Activated naive CD8-positive, alpha-beta T cell (primary cell): Measurements from ENCODE around the gene RTP3.
"Not testable (repeated sequence)": the region's sequence is repeated elsewhere in the genome, so short reads cannot be mapped to it uniquely, and the experiment has no call there.

ENCODE experiments used
- H3K27ac Mint-ChIP-seq: one replicate; pipeline ENCODE4 v1.8.0; 2021; ENCODE audit warnings: mixed read lengths
- H3K27me3 Mint-ChIP-seq: one replicate; pipeline ENCODE4 v1.8.0; 2021; ENCODE audit warnings: mixed read lengths
- H3K36me3 Mint-ChIP-seq: one replicate; pipeline ENCODE4 v1.8.0; 2021; ENCODE audit warnings: mixed read lengths
- H3K4me1 Mint-ChIP-seq: one replicate; pipeline ENCODE4 v1.8.0; 2021; ENCODE audit warnings: low read depth, mixed read lengths
- H3K4me3 Mint-ChIP-seq: one replicate; pipeline ENCODE4 v1.8.0; 2021; ENCODE audit warnings: mild to moderate bottlenecking, mixed read lengths
- H3K9me3 Mint-ChIP-seq: one replicate; pipeline ENCODE4 v1.8.0; 2021; ENCODE audit warnings: low read depth, mixed read lengths

Gene RTP3

DNA sequence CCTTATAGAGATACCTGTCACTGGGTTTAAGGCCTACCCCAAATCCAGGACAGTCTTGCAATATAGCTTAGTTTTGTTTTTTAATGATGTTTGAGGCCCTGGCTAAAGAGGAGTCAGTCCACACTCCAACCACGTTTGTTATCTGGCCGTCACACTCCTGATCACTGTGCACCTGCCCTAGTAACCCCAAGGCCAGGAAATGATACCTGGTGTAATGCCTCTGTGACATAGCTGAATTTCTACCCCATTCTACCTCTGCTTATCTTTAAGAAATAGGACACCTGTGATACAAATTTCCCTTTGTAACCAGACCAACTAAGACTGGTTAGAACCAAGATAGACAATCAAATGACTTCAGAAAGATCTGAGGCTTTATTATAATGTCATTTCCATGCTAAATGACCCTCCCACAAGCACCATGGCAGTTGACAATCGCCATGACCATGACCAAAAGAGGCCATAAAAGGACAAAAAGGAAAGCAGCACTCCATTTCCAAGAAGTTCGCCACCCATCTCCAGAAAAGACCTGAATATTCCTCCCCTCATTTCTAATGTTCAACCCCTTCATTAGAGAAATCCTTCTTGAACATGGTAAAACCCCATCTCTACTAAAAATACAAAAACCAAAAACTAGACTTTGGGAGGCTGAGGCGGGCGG, 4.8 kb upstream of the RTP3 start:
- Mint-ChIP-seq H3K27me3 (no peaks in the 10 kb centered on the region), H3K36me3 (no peaks in the 10 kb centered on the region), H3K9me3 (no peaks in the 10 kb centered on the region), H3K4me1 (peaks cover 20% of the 10 kb centered on the region), H3K27ac (no peak overlapping the region), H3K4me3 (no peak overlapping the region)

DNA sequence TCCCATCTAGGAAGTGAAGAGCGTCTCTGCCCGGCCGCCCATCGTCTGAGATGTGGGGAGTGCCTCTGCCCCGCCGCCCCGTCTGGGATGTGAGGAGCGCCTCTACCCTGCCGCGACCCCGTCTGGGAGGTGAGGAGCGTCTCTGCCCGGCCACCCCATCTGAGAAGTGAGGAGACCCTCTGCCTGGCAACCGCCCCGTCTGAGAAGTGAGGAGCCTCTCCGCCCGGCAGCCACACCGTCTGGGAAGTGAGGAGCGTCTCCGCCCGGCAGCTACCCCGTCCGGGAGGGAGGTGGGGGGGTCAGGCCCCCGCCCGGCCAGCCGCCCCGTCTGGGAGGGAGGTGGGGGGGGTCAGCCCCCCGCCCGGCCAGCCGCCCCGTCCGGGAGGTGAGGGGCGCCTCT, 3.3 kb upstream of the RTP3 start:
- not testable (repeated sequence) for H3K4me3 Mint-ChIP-seq, H3K9me3 Mint-ChIP-seq, H3K36me3 Mint-ChIP-seq, H3K27me3 Mint-ChIP-seq, H3K27ac Mint-ChIP-seq
- H3K4me1 Mint-ChIP-seq = peaks cover 13% of the 10 kb centered on the region

DNA sequence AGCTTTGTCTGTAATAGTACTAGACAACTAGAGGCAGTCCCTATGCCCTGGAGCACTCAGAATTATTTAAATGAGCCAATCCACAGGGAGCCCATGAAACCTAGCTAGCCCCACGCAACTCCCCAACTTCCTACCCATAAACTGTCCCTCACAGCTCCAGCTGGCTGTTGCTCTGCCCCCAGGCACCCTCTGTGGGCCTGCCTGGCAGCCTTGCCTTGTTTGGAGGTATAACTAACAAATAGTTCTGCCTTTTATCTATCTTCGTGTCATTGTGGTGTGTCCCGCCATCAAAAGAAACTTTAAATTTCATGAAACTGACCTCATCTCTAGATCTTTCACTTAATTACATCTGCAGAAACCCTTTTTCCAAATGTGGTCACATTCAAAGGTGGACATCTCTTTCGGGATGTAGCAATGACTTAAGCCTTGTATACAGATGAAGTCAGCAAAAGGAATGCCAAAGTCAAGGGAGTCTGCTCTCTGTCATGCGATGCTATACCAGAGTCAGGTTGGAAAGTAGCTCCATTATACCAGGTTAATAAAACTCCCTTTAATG, 1.8 kb upstream of the RTP3 start:
- H3K27me3 Mint-ChIP-seq = peaks cover 1% of the 10 kb centered on the region
- no peak overlapping the region for H3K27ac Mint-ChIP-seq
- no peaks in the 10 kb centered on the region for H3K36me3 Mint-ChIP-seq
- no peak overlapping the region for H3K4me3 Mint-ChIP-seq
- peaks cover 11% of the 10 kb centered on the region for H3K4me1 Mint-ChIP-seq
- H3K9me3 Mint-ChIP-seq = no peaks in the 10 kb centered on the region

DNA sequence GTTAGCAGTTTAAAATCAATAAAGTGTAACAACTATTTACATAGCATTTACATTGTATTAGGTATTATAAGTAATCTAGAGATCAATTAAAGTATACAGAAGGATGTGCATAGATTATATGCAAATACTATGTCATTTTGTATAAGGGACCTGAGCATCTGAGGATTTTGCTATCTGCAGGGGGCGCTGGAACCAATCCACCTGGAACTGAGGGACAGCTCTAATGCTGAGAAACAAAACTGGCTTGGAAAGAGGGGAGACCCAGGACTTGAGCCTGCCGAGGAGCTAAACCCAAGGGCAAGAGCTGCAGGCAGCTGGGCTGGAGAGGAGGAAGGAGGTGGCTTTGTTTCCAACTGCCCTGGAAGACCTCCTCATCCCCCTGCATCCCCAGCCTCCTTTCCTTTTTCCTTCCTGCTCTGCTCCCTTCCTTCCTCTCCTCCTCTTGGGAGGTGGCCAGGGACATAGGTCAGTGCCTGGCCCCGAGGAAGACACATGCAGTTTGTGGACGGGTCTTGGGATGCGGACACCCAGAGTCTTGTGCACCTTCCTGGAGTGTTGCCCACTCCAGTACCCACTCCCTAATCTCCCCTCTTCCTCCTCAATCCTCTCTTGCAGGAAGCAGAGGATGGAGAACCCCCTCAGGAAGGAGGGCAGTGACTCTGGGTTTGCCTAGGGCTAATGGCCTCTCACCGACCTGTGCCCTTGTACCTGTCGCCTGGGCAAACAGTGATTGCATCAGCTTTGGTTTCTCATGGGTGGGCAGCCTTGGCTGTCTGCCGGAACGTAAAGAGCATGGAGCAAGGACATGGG, 825 bp upstream of the RTP3 start:
- Mint-ChIP-seq H3K4me1 (peaks cover 11% of the 10 kb centered on the region), H3K27ac (no peak overlapping the region), H3K9me3 (no peaks in the 10 kb centered on the region), H3K27me3 (peaks cover 1% of the 10 kb centered on the region), H3K4me3 (no peak overlapping the region), H3K36me3 (no peaks in the 10 kb centered on the region)

DNA sequence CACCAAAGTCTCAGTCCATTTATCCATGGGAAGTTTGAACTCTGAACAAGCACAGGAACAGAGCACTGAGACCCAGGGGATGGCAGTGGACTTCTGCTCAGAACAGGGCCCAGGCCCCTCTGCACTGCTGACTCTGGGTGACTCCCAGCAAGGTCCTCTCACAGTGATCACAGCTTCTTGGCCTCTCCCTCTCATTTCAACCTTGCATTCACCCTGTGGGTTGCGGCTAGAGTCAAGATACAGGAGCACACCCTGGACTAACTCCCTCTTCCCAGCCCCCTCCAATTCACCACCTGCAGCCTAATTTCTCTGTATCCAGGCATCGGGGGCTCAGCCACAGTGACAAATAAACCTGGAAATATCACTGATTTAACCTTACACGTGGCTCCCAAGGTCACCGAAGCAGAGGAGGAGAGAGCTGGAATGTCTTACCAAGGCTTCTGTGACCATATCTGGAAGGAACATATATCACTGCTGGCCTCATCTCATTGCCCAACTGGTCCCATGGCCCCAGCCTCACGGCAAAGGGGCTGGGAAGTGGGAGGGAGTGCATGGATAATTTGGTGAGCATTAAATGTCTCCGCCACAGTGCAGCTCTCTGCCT, 1.2 kb downstream of the RTP3 start:
- H3K36me3 Mint-ChIP-seq = no peaks in the 10 kb centered on the region
- H3K27me3 Mint-ChIP-seq = peaks cover 1% of the 10 kb centered on the region
- no peak overlapping the region for H3K4me3 Mint-ChIP-seq
- H3K27ac Mint-ChIP-seq = no peak overlapping the region
- no peaks in the 10 kb centered on the region for H3K9me3 Mint-ChIP-seq
- H3K4me1 Mint-ChIP-seq = peaks cover 16% of the 10 kb centered on the region

DNA sequence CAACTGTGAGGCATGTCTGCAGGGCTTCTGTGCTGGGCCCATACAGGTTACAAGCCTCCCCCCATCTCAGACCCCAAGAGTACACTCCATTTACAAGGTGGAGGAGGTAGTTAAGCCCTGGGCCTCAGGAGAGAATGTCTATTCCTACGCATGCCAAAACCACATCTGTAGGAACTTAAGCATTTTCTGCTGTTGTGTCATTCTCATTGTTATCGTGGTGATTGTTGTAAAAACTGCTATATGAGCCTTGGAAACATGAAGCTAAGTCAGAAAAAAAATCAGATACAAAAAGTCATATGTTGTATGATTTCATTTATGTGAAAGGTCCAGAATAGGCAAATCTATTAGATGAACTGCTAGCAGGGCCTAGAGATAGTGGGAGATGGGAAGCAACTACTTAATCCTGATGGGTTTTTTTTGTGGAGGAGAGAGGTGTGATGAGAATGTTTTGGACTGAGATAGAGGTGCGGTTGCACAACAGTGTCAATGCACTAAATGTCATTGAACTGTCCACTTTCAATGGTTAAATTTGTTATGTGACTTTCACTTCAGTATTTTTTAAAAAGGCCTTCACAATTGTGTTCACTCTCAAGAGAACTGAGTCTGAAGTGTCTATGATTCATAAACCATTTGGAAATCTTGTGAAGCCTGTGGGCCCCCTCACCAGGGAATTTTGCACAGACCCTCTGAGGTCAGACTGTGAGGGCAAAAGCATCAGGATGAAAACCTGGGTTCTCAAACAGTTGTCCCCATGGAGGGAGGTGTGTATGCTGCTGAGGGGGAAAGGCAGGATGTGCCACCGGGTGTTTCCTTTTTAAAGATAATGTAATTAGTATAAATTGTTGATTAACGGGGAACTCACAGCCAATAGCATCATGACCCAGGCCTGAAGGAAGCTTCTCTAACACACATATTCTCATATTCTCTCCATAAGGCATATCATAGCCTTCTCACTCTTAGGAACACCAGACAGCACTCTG, 3.2 kb downstream of the RTP3 start:
- Mint-ChIP-seq H3K27ac (no peak overlapping the region), H3K4me3 (no peak overlapping the region), H3K9me3 (peaks cover 4% of the 10 kb centered on the region), H3K27me3 (peaks cover 1% of the 10 kb centered on the region), H3K36me3 (peaks cover 3% of the 10 kb centered on the region), H3K4me1 (peaks cover 26% of the 10 kb centered on the region)

DNA sequence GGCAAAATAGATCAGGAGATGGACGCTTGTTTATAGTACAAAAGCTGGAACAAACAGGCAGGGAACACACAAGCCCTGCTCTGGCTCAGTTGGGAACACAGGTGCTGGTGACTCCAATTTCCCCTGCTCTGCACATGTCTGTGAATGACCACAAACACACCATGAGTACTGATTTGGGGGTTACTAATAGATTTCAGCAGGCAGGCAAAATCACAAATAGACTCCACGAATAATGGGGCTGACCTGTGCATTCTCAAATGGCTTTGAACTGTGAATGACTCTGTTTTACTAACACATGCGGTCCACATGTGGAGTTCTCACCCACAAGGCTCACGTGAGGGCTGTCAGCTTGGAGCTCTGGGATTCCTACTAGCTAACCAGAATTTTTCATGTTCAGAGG, 3.9 kb downstream of the RTP3 start:
- Mint-ChIP-seq H3K4me3 (no peak overlapping the region), H3K36me3 (peaks cover 3% of the 10 kb centered on the region), H3K27ac (no peak overlapping the region), H3K4me1 (peaks cover 22% of the 10 kb centered on the region), H3K27me3 (peaks cover 1% of the 10 kb centered on the region), H3K9me3 (peaks cover 4% of the 10 kb centered on the region)

DNA sequence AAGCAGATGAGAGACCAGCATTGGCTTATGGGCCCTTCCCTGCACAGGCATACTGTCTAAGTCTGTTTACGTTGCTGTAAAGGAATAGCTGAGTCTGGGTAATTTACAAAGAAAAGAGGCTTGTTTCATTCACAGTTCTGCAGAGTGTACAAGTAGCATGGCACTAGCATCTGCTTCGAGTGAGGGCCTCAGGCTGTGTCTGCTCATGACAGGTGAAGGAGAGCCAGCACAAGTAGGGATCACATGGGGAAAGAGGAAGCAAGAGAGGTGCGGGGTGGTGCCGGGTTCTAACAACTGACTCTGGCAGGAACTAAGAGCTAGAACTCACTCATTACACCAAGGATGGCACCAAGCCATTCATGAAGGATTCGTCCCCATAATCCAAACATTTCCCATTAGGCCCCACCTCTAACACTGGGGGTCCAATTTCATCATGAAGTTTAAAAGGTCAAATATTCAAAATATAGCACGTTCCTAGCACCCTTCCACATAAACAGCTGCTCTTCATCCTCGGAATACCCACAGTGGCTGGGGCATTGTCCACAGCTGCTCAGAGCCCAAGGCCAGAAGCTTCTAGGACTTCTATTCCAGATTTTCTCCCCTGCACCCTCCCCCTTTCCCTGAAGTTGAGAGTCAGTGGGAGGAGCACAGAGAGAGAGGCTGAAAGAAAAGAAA, 5.6 kb downstream of the RTP3 start:
- Mint-ChIP-seq H3K27me3 (peaks cover 1% of the 10 kb centered on the region), H3K4me1 (peaks cover 18% of the 10 kb centered on the region), H3K27ac (no peak overlapping the region), H3K4me3 (no peak overlapping the region), H3K36me3 (peaks cover 3% of the 10 kb centered on the region), H3K9me3 (peaks cover 4% of the 10 kb centered on the region)

DNA sequence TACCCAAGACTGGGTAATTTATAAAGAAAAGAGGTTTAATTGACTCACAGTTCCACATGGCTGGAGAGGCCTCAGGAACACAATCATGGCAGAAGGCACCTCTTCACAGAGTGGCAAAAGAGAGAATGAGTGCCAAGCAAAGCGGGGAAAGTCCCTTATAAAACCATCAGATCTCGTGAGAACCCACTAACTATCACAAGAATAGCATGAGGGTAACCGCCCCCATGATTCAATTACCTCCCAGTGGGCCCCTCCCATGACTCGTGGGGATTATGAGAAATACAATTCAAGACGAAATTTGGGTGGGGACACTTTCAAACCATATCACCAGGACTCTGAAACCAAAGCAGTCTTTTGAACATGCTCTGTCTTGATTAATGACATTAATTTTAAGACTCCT, 7.0 kb downstream of the RTP3 start:
- Mint-ChIP-seq H3K4me1 (peaks cover 18% of the 10 kb centered on the region), H3K4me3 (no peak overlapping the region), H3K9me3 (peaks cover 4% of the 10 kb centered on the region), H3K27ac (peak overlapping the region; percentile 72), H3K36me3 (peaks cover 3% of the 10 kb centered on the region), H3K27me3 (peaks cover 1% of the 10 kb centered on the region)

DNA sequence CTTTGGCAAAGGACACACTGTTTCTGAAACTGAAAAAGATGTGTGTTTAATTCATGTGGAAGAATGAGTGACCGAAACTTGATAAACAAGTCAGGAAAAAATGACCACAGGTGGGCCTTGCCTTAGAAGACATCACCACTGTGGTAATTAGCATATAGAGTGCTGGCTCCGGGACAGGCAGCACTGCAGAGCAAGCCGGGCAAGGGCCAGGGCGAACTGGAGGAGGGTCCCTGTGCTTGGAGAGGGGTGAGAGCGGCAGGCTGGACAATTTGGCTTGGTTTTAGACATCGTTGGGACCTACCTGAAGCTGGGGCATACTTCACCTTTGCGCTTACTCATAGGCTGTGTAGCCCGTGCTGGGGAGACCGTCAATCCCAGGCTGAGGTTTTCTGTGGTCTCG, 8.2 kb downstream of the RTP3 start:
- Mint-ChIP-seq H3K27ac (no peak overlapping the region), H3K27me3 (no peaks in the 10 kb centered on the region), H3K4me1 (peaks cover 16% of the 10 kb centered on the region), H3K9me3 (peaks cover 4% of the 10 kb centered on the region), H3K36me3 (peaks cover 3% of the 10 kb centered on the region), H3K4me3 (no peak overlapping the region)

DNA sequence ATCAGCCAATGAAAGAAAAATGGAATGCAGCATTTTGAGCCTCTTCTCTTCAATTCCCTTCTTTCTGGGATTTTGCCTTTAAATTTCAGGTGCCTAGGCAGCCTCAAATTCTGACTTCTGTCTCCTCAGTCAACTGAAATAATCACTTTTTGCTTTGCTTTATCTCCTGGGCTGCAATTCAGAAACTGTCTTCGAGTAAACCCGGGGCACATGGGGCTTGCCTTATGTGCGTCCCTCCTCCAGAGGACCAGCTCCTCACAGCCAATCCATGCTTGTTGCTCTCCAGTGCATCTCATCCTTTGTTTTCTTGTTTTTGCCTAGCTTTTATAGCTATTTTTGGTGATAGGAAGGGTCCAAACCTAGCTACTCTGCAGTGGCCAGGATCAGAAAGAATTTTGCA, 8.8 kb downstream of the RTP3 start:
- no peak overlapping the region for H3K4me3 Mint-ChIP-seq
- H3K27me3 Mint-ChIP-seq = no peaks in the 10 kb centered on the region
- peaks cover 4% of the 10 kb centered on the region for H3K9me3 Mint-ChIP-seq
- H3K4me1 Mint-ChIP-seq = peaks cover 16% of the 10 kb centered on the region
- H3K36me3 Mint-ChIP-seq = peaks cover 3% of the 10 kb centered on the region
- H3K27ac Mint-ChIP-seq = no peak overlapping the region

DNA sequence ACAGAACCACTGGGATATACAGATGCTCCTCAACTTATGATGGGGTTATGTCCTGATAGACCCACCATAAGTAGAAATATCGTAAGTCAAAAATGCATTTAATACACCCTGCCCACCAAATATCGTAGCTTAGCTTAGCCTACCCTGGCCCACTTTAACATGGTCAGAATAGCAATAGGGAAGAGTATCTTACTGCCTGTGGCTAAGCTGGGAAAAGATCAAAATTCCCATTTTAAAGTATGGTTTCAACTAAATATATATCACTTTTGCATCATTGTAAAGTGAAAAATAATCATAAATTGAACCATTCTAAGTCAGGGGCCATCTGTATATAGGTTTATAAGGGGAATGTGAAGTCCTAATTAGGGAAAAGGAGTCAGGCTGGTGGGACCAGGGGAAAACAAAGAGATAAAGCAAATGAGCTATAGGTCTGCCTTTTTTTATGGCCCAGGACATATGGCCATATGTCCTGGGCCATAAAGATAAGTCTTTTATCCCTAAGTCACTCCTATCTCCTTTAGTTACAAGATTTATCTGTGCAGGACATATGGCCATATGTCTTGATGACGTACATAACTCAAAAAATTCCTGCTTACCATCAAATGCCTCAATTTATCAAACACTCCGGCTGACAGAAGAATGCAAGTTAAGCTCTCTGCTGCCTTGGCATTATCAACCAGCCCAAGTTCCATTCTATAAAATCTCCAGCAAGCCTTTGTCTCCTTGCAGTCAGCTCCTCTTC, 11.2 kb downstream of the RTP3 start:
- no peak overlapping the region for H3K4me3 Mint-ChIP-seq
- H3K9me3 Mint-ChIP-seq = peaks cover 4% of the 10 kb centered on the region

DNA sequence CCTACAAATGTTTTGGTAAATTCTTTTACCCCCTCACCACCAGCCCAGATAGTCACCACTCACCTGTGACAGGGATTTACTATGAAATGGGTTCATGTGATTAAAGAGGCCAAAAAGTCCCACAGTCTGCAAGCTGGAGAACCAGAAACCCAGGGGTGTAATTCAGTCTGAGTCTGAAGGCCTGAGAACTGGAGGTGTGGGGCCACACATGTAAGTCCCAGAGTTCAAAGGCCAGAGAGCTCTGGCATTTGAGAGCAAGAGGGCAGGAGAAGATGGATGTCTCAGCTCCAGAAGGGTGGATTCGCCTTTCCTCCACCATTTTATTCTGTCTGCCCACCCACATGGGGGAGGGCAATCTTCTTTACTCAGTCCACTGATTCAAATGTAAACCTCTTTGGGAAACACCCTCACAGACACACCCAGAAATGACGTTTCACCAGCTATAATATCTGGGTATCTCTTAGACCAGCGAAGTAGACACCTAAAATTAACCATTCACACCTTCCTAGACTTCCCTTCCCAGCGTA, 11.9 kb downstream of the RTP3 start:
- peaks cover 3% of the 10 kb centered on the region for H3K36me3 Mint-ChIP-seq
- peaks cover 8% of the 10 kb centered on the region for H3K4me1 Mint-ChIP-seq
- H3K9me3 Mint-ChIP-seq = peaks cover 4% of the 10 kb centered on the region
- H3K4me3 Mint-ChIP-seq = no peak overlapping the region
- no peak overlapping the region for H3K27ac Mint-ChIP-seq
- no peaks in the 10 kb centered on the region for H3K27me3 Mint-ChIP-seq

More for the DNA sequence above, 11.2 kb downstream of the RTP3 start:
- Mint-ChIP-seq H3K4me1 (peaks cover 10% of the 10 kb centered on the region), H3K27ac (no peak overlapping the region), H3K36me3 (peaks cover 3% of the 10 kb centered on the region), H3K27me3 (no peaks in the 10 kb centered on the region)
